Loucy (cell line): ENCODE results near the gene ETV3.

Experiments used
- H2AFZ ChIP-seq: fragments of 200-600 bp; sonication (generic); 2 replicates; pipeline ENCODE4 v1.6.0; 2016; ENCODE audit warnings: antibody characterized with exemption, mild to moderate bottlenecking, low read length, moderate library complexity
- H3F3A ChIP-seq: fragments of 200-600 bp; 2 replicates; pipeline ENCODE4 v1.6.0; 2016; ENCODE audit warnings: antibody characterized with exemption, low read depth, mild to moderate bottlenecking
- H3K27me3 ChIP-seq: fragments of 200-600 bp; sonication (generic); 2 replicates; pipeline ENCODE4 v1.6.1; 2014; ENCODE audit warnings: low read length, mild to moderate bottlenecking; ENCODE audit not compliant: insufficient read depth, poor library complexity, severe bottlenecking
- H3K36me3 ChIP-seq: fragments of 200-600 bp; sonication (generic); 2 replicates; pipeline ENCODE4 v1.6.1; 2016; ENCODE audit warnings: low read length; ENCODE audit not compliant: insufficient read depth
- H3K4me1 ChIP-seq: fragments of 200-600 bp; sonication (generic); 2 replicates; pipeline ENCODE4 v1.5.1; 2014; ENCODE audit warnings: low read length, mild to moderate bottlenecking; ENCODE audit not compliant: insufficient read depth, poor library complexity, severe bottlenecking
- H3K4me2 ChIP-seq: fragments of 200-600 bp; sonication (generic); 2 replicates; pipeline ENCODE4 v1.6.0; 2014; ENCODE audit warnings: antibody characterized with exemption, low read length, low read depth, mild to moderate bottlenecking; ENCODE audit not compliant: poor library complexity, severe bottlenecking
- H3K4me3 ChIP-seq: fragments of 200-600 bp; sonication (generic); 2 replicates; pipeline ENCODE4 v1.5.1; 2014; ENCODE audit warnings: low read length, mild to moderate bottlenecking, mixed read lengths; ENCODE audit not compliant: poor library complexity, severe bottlenecking
- H3K79me2 ChIP-seq: fragments of 200-600 bp; sonication (generic); 2 replicates; pipeline ENCODE4 v1.6.1; 2014; ENCODE audit warnings: low read length; ENCODE audit not compliant: insufficient read depth
- H3K9ac ChIP-seq: fragments of 200-600 bp; sonication (generic); 2 replicates; pipeline ENCODE4 v1.6.0; 2014; ENCODE audit warnings: mild to moderate bottlenecking, low read depth, low read length, moderate library complexity; ENCODE audit not compliant: poor library complexity, severe bottlenecking
- H3K9me2 ChIP-seq: fragments of 200-600 bp; sonication (generic); replicated peaks from 2 replicates; pipeline ENCODE4 v1.6.1; 2016; ENCODE audit warnings: low read depth, low read length, mixed read lengths
- H3K9me3 ChIP-seq: fragments of 200-600 bp; sonication (generic); 2 replicates; pipeline ENCODE4 v1.6.1; 2014; ENCODE audit warnings: mild to moderate bottlenecking, antibody characterized with exemption, low read length, low read depth; ENCODE audit not compliant: insufficient read depth
- H4K20me1 ChIP-seq: fragments of 200-600 bp; sonication (generic); 2 replicates; pipeline ENCODE4 v1.6.0; 2014; ENCODE audit warnings: antibody characterized with exemption, low read length, mild to moderate bottlenecking; ENCODE audit not compliant: insufficient read depth, poor library complexity, severe bottlenecking
- CTCF ChIP-seq: fragments of 200-600 bp; sonication (generic); conservative IDR thresholded peaks from 2 replicates; pipeline ENCODE4 v1.5.1; 2014; ENCODE audit warnings: mild to moderate bottlenecking, antibody characterized with exemption, low read length
- EZH2phosphoT487 ChIP-seq: fragments of 200-600 bp; IDR thresholded peaks from 2 replicates; pipeline ENCODE4 v1.6.1; 2018; ENCODE audit warnings: antibody characterized with exemption, mild to moderate bottlenecking, moderate library complexity, borderline replicate concordance

The ETV3 gene

GRCh38 chr1:157098519-157098918 lies 39.7 kb downstream of the ETV3 start:
- Histone ChIP-seq H3K9ac (no peak overlapping the region), H3K4me3 (no peak overlapping the region), H2AFZ (no peak overlapping the region), H3K36me3 (no peaks in the 10 kb centered on the region), H3K79me2 (no peaks in the 10 kb centered on the region), H3K4me2 (no peak overlapping the region), H3K9me2 (no peaks in the 10 kb centered on the region), H3K27me3 (no peaks in the 10 kb centered on the region), H3K4me1 (no peaks in the 10 kb centered on the region), H4K20me1 (no peaks in the 10 kb centered on the region), H3K9me3 (no peaks in the 10 kb centered on the region), H3F3A (no peaks in the 10 kb centered on the region)
- no peak for TF ChIP-seq CTCF
- no peak for TF ChIP-seq EZH2phosphoT487

GRCh38 chr1:157097692-157098091 lies 40.5 kb downstream of the ETV3 start:
- H3F3A ChIP-seq: no peaks in the 10 kb centered on the region
- no peak for TF ChIP-seq CTCF
- no peak for TF ChIP-seq EZH2phosphoT487
- no peaks in the 10 kb centered on the region for H3K9me2 ChIP-seq
- H3K4me2 ChIP-seq: no peak overlapping the region
- H2AFZ ChIP-seq: no peak overlapping the region
- no peaks in the 10 kb centered on the region for H3K9me3 ChIP-seq
- H3K79me2 ChIP-seq: no peaks in the 10 kb centered on the region
- H4K20me1 ChIP-seq: no peaks in the 10 kb centered on the region
- H3K9ac ChIP-seq: no peak overlapping the region
- no peaks in the 10 kb centered on the region for H3K36me3 ChIP-seq
- H3K27me3 ChIP-seq: no peaks in the 10 kb centered on the region
- no peak overlapping the region for H3K4me3 ChIP-seq
- no peaks in the 10 kb centered on the region for H3K4me1 ChIP-seq

DNA sequence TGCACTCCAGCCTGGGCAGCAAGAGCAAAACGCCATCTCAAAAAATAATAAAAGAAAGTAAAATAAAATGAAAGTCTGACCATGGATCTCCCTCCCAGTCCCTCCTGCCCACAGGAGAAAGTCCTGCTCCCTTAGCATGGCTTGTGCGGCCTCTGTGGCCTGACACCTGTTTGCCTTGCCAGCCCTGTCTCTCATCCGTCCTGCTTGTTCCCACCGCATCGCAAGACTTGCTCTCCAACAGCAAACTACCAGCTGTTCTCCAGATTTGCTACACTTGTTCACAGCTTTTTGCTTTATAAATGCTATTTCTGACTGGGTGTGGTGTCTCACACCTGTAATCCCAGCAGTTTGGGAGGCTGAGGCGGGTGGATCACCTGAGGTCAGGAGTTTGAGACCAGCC lies 41.3 kb downstream of the ETV3 start:
- Histone ChIP-seq H4K20me1 (no peaks in the 10 kb centered on the region), H3K36me3 (no peaks in the 10 kb centered on the region), H3K9me2 (no peaks in the 10 kb centered on the region), H2AFZ (no peak overlapping the region), H3K9me3 (no peaks in the 10 kb centered on the region), H3K27me3 (no peaks in the 10 kb centered on the region), H3F3A (no peaks in the 10 kb centered on the region), H3K4me2 (no peak overlapping the region), H3K9ac (no peak overlapping the region), H3K4me3 (no peak overlapping the region), H3K4me1 (no peaks in the 10 kb centered on the region), H3K79me2 (no peaks in the 10 kb centered on the region)
- TF ChIP-seq EZH2phosphoT487 (no peak), CTCF (no peak)
